H9 (cell line): ENCODE measurements around the gene TMEM178B. TPM values are rescaled to one million over a fixed set of nuclear protein-coding genes. Genes with fewer than 3 reads are reported as not detected.

Experiments used
- DNase-seq: peaks from one replicate; pipeline ENCODE4 v3.0.0-alpha.2; 2017
- H2AFZ ChIP-seq: one replicate; pipeline ENCODE4 v1.6.1; 2013; ENCODE audit warnings: mild to moderate bottlenecking, low read length, control low read depth, moderate library complexity
- H2AK5ac ChIP-seq: 2 replicates; pipeline ENCODE4 v1.6.1; 2013; ENCODE audit warnings: low read length, control low read depth, mixed read lengths; ENCODE audit not compliant: insufficient read length
- H2BK120ac ChIP-seq: one replicate; pipeline ENCODE4 v1.6.1; 2013; ENCODE audit warnings: low read depth, mild to moderate bottlenecking, low read length, control low read depth, inconsistent platforms; ENCODE audit not compliant: poor library complexity, severe bottlenecking
- H2BK12ac ChIP-seq: 2 replicates; pipeline ENCODE4 v1.6.1; 2013; ENCODE audit warnings: low read length, control low read depth, mixed read lengths, low read depth; ENCODE audit not compliant: insufficient read length
- H2BK15ac ChIP-seq: 2 replicates; pipeline ENCODE4 v1.6.1; 2013; ENCODE audit warnings: low read depth, low read length, control low read depth
- H2BK20ac ChIP-seq: one replicate; pipeline ENCODE4 v1.6.1; 2013; ENCODE audit warnings: low read depth, mild to moderate bottlenecking, low read length, control low read depth, inconsistent platforms; ENCODE audit not compliant: poor library complexity, severe bottlenecking
- H2BK5ac ChIP-seq: 2 replicates; pipeline ENCODE4 v1.6.1; 2013; ENCODE audit warnings: low read length, control low read depth, mixed read lengths; ENCODE audit not compliant: insufficient read length
- H3K14ac ChIP-seq: 2 replicates; pipeline ENCODE4 v1.6.1; 2013; ENCODE audit warnings: low read length, control low read depth; ENCODE audit not compliant: insufficient read depth
- H3K18ac ChIP-seq: 2 replicates; pipeline ENCODE4 v1.6.1; 2013; ENCODE audit warnings: low read depth, mild to moderate bottlenecking, mixed read lengths, low read length, control low read depth; ENCODE audit not compliant: insufficient read length
- H3K23ac ChIP-seq: 2 replicates; pipeline ENCODE4 v1.6.1; 2013; ENCODE audit warnings: low read length, control low read depth, mixed read lengths, low read depth; ENCODE audit not compliant: insufficient read length
- H3K23me2 ChIP-seq: 2 replicates; pipeline ENCODE4 v1.6.1; 2013; ENCODE audit warnings: low read depth, mild to moderate bottlenecking, mixed read lengths, low read length, control low read depth; ENCODE audit not compliant: insufficient read length, poor library complexity, severe bottlenecking
- H3K27ac ChIP-seq: 2 replicates; pipeline ENCODE4 v1.5.1; 2013; ENCODE audit warnings: low read length, control low read depth, mixed read lengths, low read depth; ENCODE audit not compliant: insufficient read length
- H3K27me3 ChIP-seq: 2 replicates; pipeline ENCODE4 v1.6.1; 2013; ENCODE audit warnings: low read length, control low read depth, inconsistent platforms; ENCODE audit not compliant: insufficient read depth
- H3K4ac ChIP-seq: 2 replicates; pipeline ENCODE4 v1.6.1; 2013; ENCODE audit warnings: low read depth, mild to moderate bottlenecking, control low read depth, inconsistent platforms, low read length, moderate library complexity
- H3K4me1 ChIP-seq: 2 replicates; pipeline ENCODE4 v1.6.1; 2013; ENCODE audit warnings: low read length, control low read depth, inconsistent platforms; ENCODE audit not compliant: insufficient read depth
- H3K4me2 ChIP-seq: 2 replicates; pipeline ENCODE4 v1.6.1; 2013; ENCODE audit warnings: low read length, control low read depth, mixed read lengths; ENCODE audit not compliant: insufficient read length, insufficient read depth
- H3K56ac ChIP-seq: 2 replicates; pipeline ENCODE4 v1.6.1; 2013; ENCODE audit warnings: low read depth, mild to moderate bottlenecking, mixed read lengths, low read length, control low read depth; ENCODE audit not compliant: insufficient read length
- H3K79me1 ChIP-seq: 2 replicates; pipeline ENCODE4 v1.6.1; 2013; ENCODE audit warnings: low read depth, mild to moderate bottlenecking, moderate library complexity, low read length, control low read depth, inconsistent platforms; ENCODE audit not compliant: insufficient read depth, poor library complexity, severe bottlenecking
- H3K79me2 ChIP-seq: 2 replicates; pipeline ENCODE4 v1.6.1; 2013; ENCODE audit warnings: low read length, control low read depth, inconsistent platforms; ENCODE audit not compliant: insufficient read depth
- H3K9ac ChIP-seq: 2 replicates; pipeline ENCODE4 v1.6.1; 2013; ENCODE audit warnings: low read length, control low read depth, mixed read lengths; ENCODE audit not compliant: insufficient read length; ENCODE audit errors: extremely low read depth
- H3K9me3 ChIP-seq: one replicate; pipeline ENCODE4 v1.6.1; 2013; ENCODE audit warnings: low read depth, low read length, inconsistent platforms; ENCODE audit not compliant: control insufficient read depth
- H3T11ph ChIP-seq: one replicate; pipeline ENCODE4 v1.6.1; 2013; ENCODE audit warnings: mild to moderate bottlenecking, low read length, control low read depth, inconsistent platforms
- H4K20me1 ChIP-seq: one replicate; pipeline ENCODE4 v1.6.1; 2013; ENCODE audit not compliant: control insufficient read depth, insufficient read length, insufficient read depth
- H4K5ac ChIP-seq: 2 replicates; pipeline ENCODE4 v1.6.1; 2013; ENCODE audit warnings: low read depth, mild to moderate bottlenecking, mixed read lengths, low read length, control low read depth; ENCODE audit not compliant: insufficient read length
- H4K8ac ChIP-seq: replicated peaks from 2 replicates; pipeline ENCODE4 v1.6.1; 2013; ENCODE audit warnings: low read length, control low read depth, mixed read lengths, low read depth; ENCODE audit not compliant: insufficient read length
- H4K91ac ChIP-seq: 2 replicates; pipeline ENCODE4 v1.6.1; 2013; ENCODE audit warnings: low read depth, mild to moderate bottlenecking, moderate library complexity, mixed read lengths, low read length, control low read depth; ENCODE audit not compliant: insufficient read length
- H3K27ac Mint-ChIP-seq, 3 experiments: 2 replicates in 2 of 3; 3 replicates in 1 of 3; pipeline ENCODE4 v1.8.0; 2020 to 2021; ENCODE audit warnings: mixed read lengths in 3 of 3, mild to moderate bottlenecking in 1 of 3, moderate library complexity in 1 of 3
- H3K27me3 Mint-ChIP-seq: 2 replicates; pipeline ENCODE4 v1.8.0; 2021; ENCODE audit warnings: low read depth, mild to moderate bottlenecking, moderate library complexity, mixed read lengths
- H3K36me3 Mint-ChIP-seq, 3 experiments: 2 replicates in 2 of 3; 3 replicates in 1 of 3; pipeline ENCODE4 v1.8.0; 2020 to 2021; ENCODE audit warnings: low read depth in 3 of 3, mixed read lengths in 3 of 3; ENCODE audit not compliant: insufficient read depth in 1 of 3
- H3K4me1 Mint-ChIP-seq, 2 experiments: 2 replicates each; pipeline ENCODE4 v1.8.0; 2020; ENCODE audit warnings: mixed read lengths in 2 of 2
- H3K4me3 Mint-ChIP-seq, 2 experiments: 2 replicates in 1 of 2; 3 replicates in 1 of 2; pipeline ENCODE4 v1.8.0; 2020 to 2021; ENCODE audit warnings: mild to moderate bottlenecking in 2 of 2, mixed read lengths in 2 of 2, moderate library complexity in 1 of 2
- H3K9me3 Mint-ChIP-seq, 2 experiments: 2 replicates in 1 of 2; 3 replicates in 1 of 2; pipeline ENCODE4 v1.8.0; 2020; ENCODE audit warnings: mild to moderate bottlenecking in 2 of 2, mixed read lengths in 2 of 2, moderate library complexity in 1 of 2
- WGBS: extraction: QIAGEN DNeasy Blood & Tissue Kit; methylation state at CpG from one replicate; pipeline ENCODE4 v1.1.7; 2013; ENCODE audit warnings: missing lambda C conversion rate, low lambda C conversion rate, mixed read lengths; ENCODE audit not compliant: insufficient read length; ENCODE audit errors: extremely low coverage; 5-methylcytosine and 5-hydroxymethylcytosine counted together
- total RNA-seq: library from RNA; stranded (reverse); gene quantifications from 2 replicates; pipeline ENCODE4 v1.2.1, GENCODE V29; 2021
- TF ChIP-seq, protein P1 (sequence below): fragments of 200-600 bp; sonication (generic); conservative IDR thresholded peaks from 3 replicates; pipeline ENCODE4 v1.8.0; 2021; ENCODE audit warnings: antibody characterized with exemption, mild to moderate bottlenecking

The TMEM178B gene
- total RNA-seq, 1 experiment from 2014 or later = 11.3 TPM

DNA sequence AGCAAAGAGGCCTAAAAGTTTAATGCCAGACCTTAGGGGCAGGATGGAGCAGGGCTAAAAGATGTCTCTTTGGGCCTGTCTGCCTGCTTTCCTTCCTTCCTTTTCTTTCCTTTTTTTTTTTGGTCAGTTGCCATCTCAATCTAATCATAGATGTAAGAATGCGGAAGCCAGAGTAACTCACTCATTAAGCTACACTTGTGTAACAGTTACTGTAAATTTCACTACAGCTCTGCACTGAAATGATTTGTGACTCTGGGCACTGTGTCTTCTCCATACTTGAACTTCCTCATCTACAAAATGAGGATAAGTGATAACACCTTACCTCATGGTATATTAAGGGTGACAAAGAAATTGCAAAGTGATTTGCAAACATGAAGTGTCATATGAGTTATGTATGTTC is 401.8 kb downstream of the TMEM178B start:
- Histone ChIP-seq H3K18ac (no peak overlapping the region), H3K9ac (no peak overlapping the region), H3K27me3 (no peaks in the 10 kb centered on the region), H2AFZ (no peak overlapping the region), H4K8ac (no peak overlapping the region), H2BK12ac (no peak overlapping the region), H4K5ac (no peak overlapping the region), H2BK120ac (no peak overlapping the region), H2BK20ac (no peak overlapping the region), H3K14ac (no peak overlapping the region), H3K27ac (no peak overlapping the region), H3K79me2 (no peaks in the 10 kb centered on the region), H3K4ac (no peak overlapping the region), H2BK5ac (no peak overlapping the region), H2BK15ac (no peak overlapping the region), H3K9me3 (no peaks in the 10 kb centered on the region), H3K79me1 (no peaks in the 10 kb centered on the region), H4K91ac (no peak overlapping the region), H3K23ac (no peak overlapping the region), H4K20me1 (no peaks in the 10 kb centered on the region), H3K56ac (no peak overlapping the region), H2AK5ac (no peak overlapping the region), H3K4me1 (no peaks in the 10 kb centered on the region), H3K23me2 (no peaks in the 10 kb centered on the region), H3K4me2 (no peak overlapping the region), H3T11ph (no peak overlapping the region)
- Mint-ChIP-seq H3K4me3 (no peak overlapping the region), H3K9me3 (no peaks in the 10 kb centered on the region), H3K4me1 (peaks cover 11 to 12% of the 10 kb centered on the region in 2 experiments), H3K27me3 (no peaks in the 10 kb centered on the region; the same call in 1 of the 2 replicates), H3K36me3 (peaks cover 0 to 5% (median 3%) of the 10 kb centered on the region in 3 experiments; a peak in 2 of 7 replicates), H3K27ac (peak overlapping the region in 1 of 3 experiments; percentile 45; a peak in 1 of 7 replicates)
- WGBS = no CpG with 5 or more reads among the region's 1 CpG
- DNase-seq = no peak
- TF ChIP-seq, protein P1, sequence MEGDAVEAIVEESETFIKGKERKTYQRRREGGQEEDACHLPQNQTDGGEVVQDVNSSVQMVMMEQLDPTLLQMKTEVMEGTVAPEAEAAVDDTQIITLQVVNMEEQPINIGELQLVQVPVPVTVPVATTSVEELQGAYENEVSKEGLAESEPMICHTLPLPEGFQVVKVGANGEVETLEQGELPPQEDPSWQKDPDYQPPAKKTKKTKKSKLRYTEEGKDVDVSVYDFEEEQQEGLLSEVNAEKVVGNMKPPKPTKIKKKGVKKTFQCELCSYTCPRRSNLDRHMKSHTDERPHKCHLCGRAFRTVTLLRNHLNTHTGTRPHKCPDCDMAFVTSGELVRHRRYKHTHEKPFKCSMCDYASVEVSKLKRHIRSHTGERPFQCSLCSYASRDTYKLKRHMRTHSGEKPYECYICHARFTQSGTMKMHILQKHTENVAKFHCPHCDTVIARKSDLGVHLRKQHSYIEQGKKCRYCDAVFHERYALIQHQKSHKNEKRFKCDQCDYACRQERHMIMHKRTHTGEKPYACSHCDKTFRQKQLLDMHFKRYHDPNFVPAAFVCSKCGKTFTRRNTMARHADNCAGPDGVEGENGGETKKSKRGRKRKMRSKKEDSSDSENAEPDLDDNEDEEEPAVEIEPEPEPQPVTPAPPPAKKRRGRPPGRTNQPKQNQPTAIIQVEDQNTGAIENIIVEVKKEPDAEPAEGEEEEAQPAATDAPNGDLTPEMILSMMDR = no peak
